Lower leg skin (tissue), 4 donors: ENCODE data around the gene TNS3. TPM values are rescaled to one million over a fixed set of nuclear protein-coding genes. Genes with fewer than 3 reads are reported as not detected.

Experiments
- DNase-seq, 2 donors: peaks; one replicate each; pipeline ENCODE4 v3.0.0-alpha.2; 2019; ENCODE audit warnings: low spot score in 2 of 2
- H3K4me3 ChIP-seq: fragments of 200-600 bp; sonication (generic); 2 replicates; pipeline ENCODE4 v1.5.1; 2017; ENCODE audit warnings: mild to moderate bottlenecking, low read depth; ENCODE audit not compliant: poor library complexity, severe bottlenecking
- POLR2A ChIP-seq, 2 donors: fragments of 450-650 bp; IDR thresholded peaks; one replicate each; pipeline ENCODE4 v1.6.1; 2016 to 2017; ENCODE audit warnings: antibody characterized with exemption in 2 of 2, mild to moderate bottlenecking in 1 of 2, moderate library complexity in 1 of 2
- WGBS, 2 donors: methylation state at CpG; one replicate each; pipeline ENCODE4 v1.1.5; 2018; 5-methylcytosine and 5-hydroxymethylcytosine counted together
- intact Hi-C: fragments of 100-400 bp; cut with DNase I; formaldehyde crosslinking; loops from one replicate; pipeline ENCODE4 v1.15.0; 2023; ENCODE audit warnings: low total_unique reads
- total RNA-seq, 4 donors: library from RNA; depleted of rRNA; stranded (reverse); fragments of >200 nt; gene quantifications; one replicate each; pipeline ENCODE4 v1.1.0, GENCODE V29; 2016
- TF ChIP-seq, protein P1 (sequence below), 3 donors: fragments of 450-650 bp; IDR thresholded peaks; one replicate each; pipeline ENCODE4 v1.5.1; 2016; ENCODE audit warnings: antibody characterized with exemption in 3 of 3, mild to moderate bottlenecking in 3 of 3, moderate library complexity in 2 of 3

The TNS3 gene
- total RNA-seq, 4 donors from 2014 or later = 19.5 to 33.9 (median 25.5) TPM

DNA sequence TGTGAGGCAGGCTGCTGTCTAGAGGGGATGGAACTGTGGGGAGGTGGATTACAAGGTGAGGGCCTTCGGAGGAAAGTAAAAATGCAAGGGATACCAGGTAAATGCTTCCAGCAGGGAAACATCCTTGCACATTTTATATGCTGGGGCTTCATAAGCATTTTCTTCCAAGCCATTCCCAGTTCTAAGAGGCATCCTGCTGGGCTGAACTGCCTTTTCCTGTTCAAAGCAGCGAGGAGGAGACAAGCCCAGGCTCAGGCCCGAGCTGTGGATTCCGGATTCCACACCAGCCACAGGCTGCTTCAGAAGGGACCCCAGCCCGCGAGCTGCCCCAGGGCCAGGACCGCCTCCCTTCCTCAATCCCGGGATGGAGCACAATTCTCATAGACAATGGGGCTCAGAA is 249.7 kb downstream of the TNS3 start:
- no peak overlapping the region for H3K4me3 ChIP-seq
- 54 to 59% methylated on average over 8 of the region's 8 CpGs for WGBS, 2 donors
- intact Hi-C loops = no loop called here

DNA sequence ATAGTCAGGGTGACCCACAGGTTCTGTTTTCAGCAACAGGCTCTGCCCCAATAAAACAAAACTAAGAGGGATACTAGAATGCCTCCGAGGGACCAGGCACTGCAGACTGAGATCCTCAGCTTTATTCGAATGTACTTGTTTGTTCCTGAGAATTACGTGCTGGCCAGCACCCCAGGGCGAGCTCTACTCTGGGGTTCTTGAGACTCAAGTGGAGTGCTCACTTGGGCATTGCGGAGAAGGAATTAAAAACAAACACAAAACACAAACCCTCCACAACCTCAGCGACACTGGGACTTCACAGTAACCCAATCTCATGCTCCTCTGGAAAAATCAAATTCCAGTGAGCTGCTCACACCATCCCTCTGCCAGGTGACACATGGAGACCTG is 250.7 kb downstream of the TNS3 start:
- TF ChIP-seq, protein P1, sequence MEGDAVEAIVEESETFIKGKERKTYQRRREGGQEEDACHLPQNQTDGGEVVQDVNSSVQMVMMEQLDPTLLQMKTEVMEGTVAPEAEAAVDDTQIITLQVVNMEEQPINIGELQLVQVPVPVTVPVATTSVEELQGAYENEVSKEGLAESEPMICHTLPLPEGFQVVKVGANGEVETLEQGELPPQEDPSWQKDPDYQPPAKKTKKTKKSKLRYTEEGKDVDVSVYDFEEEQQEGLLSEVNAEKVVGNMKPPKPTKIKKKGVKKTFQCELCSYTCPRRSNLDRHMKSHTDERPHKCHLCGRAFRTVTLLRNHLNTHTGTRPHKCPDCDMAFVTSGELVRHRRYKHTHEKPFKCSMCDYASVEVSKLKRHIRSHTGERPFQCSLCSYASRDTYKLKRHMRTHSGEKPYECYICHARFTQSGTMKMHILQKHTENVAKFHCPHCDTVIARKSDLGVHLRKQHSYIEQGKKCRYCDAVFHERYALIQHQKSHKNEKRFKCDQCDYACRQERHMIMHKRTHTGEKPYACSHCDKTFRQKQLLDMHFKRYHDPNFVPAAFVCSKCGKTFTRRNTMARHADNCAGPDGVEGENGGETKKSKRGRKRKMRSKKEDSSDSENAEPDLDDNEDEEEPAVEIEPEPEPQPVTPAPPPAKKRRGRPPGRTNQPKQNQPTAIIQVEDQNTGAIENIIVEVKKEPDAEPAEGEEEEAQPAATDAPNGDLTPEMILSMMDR (IDR thresholded peaks at IDR 0.05) = no peak
- no peak for TF ChIP-seq POLR2A (IDR thresholded peaks at IDR 0.05)
- intact Hi-C loops = no loop called here
- 95 to 97% methylated on average over 6 of the region's 6 CpGs for WGBS, 2 donors
- no peak overlapping the region for H3K4me3 ChIP-seq
- DNase-seq = peak in 1 of 2 donors; percentile 40

More for the DNA sequence above, 249.7 kb downstream of the TNS3 start:
- TF ChIP-seq, protein P1 (IDR thresholded peaks at IDR 0.05) = no peak
- TF ChIP-seq POLR2A (IDR thresholded peaks at IDR 0.05) = no peak
- DNase-seq = peak in 1 of 2 donors; percentile 70

DNA sequence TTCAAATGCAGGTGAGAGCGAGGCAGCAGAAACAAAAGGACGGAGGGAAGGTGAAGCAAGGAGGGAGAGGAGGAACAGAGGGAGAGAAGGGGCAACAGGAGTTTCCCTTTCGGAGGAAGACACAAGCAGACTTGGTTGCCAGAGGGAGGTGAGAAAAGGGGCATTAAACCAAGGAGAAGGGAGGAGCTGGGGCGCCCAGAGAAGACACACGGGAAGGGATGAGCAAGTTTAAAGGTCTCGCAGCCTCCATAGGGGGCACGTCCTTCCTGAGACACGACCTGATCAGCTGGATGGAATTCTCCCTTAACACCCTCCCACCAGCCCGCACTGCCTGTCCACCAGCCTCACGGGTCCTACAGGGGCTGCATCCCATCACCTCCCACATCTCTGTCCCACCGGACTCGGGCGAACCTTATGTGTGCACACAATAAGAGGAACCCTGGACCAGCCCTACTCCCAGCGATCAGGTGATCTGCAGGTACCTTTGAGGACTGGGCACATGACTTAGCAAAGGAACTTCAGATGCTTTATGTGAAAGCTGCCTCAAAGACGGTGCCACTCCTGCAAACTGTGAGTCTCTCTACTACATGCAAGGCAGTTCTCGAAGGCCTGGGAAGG is 251.2 kb downstream of the TNS3 start:
- WGBS, 2 donors = 90 to 93% methylated on average over 16 of the region's 16 CpGs
- peak in 1 of 2 donors; percentile 80 for DNase-seq

DNA sequence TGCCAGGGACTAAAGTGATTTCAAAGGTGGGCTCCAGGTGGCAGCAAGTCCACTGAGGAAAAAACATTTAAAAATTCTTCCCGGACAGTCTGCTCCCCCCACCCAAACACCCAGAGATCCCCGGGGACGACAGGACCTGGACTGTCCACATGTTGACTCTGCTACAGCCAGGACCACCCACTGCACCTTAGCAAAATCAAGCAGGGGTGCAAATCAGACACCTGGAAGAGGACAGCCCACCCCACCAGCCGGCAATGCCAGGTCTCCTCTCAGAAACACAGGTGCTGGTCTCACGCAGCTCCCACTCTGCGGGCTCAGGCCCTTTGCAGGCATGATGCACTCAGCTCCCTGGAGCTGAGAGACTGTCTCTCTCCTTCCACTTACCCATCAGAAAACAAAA is 251.9 kb downstream of the TNS3 start:
- peak in 1 of 2 donors; percentile 78 for DNase-seq
- WGBS, 2 donors = 70 to 85% methylated on average over 6 of the region's 6 CpGs
- TF ChIP-seq POLR2A (IDR thresholded peaks at IDR 0.05) = no peak
- no peak overlapping the region for H3K4me3 ChIP-seq
- intact Hi-C loops = no loop called here

More for the DNA sequence above, 251.2 kb downstream of the TNS3 start:
- intact Hi-C loops = no loop called here
- no peak overlapping the region for H3K4me3 ChIP-seq
- TF ChIP-seq, protein P1 (IDR thresholded peaks at IDR 0.05) = no peak
- no peak for TF ChIP-seq POLR2A (IDR thresholded peaks at IDR 0.05)

DNA sequence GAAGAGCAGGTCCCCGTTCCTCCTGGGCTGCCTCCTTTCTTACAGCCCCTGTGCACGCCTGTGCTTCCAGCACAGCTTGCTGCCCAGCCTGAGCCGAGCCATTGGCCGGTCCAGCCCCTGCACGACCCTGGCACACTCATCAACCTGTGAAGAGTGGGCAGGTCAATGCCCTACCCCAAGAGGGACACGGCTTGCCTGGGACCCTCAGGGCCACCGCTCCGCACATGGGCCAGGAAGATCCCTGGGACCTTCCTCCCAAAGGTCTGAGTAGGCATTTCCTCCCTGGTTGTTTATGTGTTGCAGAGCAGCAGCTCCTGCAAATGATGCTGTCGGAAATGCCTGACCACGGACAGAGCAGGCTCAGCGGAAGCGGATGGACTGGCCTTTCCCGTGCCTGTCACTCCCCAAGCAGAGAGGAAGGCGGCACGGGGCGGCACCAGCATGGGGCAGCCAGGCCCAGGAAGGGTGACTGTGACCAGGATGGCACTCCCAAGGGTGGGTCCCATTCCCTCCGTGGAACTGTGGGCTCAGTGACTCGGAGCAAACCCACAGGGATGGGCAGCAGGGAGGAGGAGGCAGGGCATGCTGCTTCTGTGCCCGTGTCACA is 252.5 kb downstream of the TNS3 start:
- DNase-seq = peak in 1 of 2 donors; percentile 84
- intact Hi-C loops = no loop called here
- TF ChIP-seq, protein P1 (IDR thresholded peaks at IDR 0.05) = no peak
- TF ChIP-seq POLR2A (IDR thresholded peaks at IDR 0.05) = no peak
- WGBS, 2 donors = 74 to 82% methylated on average over 12 to 16 of the region's 19 CpGs
- no peak overlapping the region for H3K4me3 ChIP-seq

DNA sequence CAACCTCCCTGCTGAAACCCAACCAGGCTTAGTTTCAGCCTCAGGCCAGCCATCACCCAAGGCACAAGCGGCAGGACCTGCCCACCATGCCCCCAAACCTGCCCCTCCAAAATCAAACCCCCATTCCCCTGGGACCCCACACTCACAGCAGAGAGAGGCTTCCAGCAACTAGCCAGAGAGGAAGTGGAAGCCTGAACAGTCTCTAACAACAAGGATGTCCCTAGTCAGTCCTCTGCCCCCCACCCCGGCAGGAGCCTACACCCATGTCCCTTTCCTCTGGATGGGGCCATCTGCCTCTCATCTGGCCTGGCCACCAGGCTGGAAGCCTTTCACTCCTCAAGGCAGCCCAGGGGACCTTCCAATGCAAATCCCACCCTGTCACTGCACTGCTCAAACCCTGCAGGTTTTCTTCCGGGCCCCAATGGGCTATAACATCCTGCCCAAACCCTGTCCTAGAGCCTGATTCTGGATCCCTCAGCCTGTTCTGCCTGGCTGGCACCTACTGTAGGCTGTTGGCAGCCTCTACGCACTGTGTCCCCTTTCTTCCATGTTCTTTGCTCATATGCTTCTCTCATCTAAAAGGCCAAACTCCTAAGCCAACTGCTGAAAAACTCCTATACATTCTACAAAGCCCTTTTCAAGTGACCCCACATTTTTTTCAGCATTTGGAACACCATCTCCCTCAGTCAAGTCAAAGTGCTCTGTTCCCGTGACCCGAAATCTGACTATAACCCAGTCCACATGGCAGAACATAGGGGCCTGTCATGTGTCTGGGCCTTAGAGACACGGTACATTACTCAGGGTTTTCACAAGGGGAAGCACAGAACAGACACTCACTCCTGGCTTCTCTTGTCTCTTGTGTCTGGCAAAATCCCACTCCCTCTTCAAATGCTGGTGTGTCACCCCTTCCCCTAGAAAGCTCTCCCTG is 253.3 kb downstream of the TNS3 start:
- WGBS, 2 donors = 68% methylated on average over 7 of the region's 7 CpGs
- DNase-seq = peak in 1 of 2 donors; percentile 83
- intact Hi-C loops = no loop called here
- TF ChIP-seq, protein P1 (IDR thresholded peaks at IDR 0.05) = no peak
- TF ChIP-seq POLR2A (IDR thresholded peaks at IDR 0.05) = no peak
- H3K4me3 ChIP-seq = no peak overlapping the region
